Measurements from ENCODE around the gene C1R.
A peak's percentile ranks its signal among the peaks of the same experiment; 100 is the strongest.
"Not testable (repeated sequence)": the region's sequence is repeated elsewhere in the genome, so short reads cannot be mapped to it uniquely, and the experiment has no call there.

C1R gene

GRCh38 chr12:7118881-7119280 is 26.6 kb upstream of the C1R start:
- DNase-seq = no peak

GRCh38 chr12:7117670-7118069 is 25.4 kb upstream of the C1R start:
- no peak for DNase-seq

- DNase-seq = no peak
Observed at GRCh38 chr12:7116916-7117315, 24.7 kb upstream of the C1R start.

GRCh38 chr12:7116196-7116595 is 24.0 kb upstream of the C1R start:
- no peak for DNase-seq

- DNase-seq = no peak
Observed at GRCh38 chr12:7114851-7115250, 22.6 kb upstream of the C1R start.

- no peak for DNase-seq
Observed at GRCh38 chr12:7114008-7114407, 21.8 kb upstream of the C1R start.

GRCh38 chr12:7113389-7113871 is 21.2 kb upstream of the C1R start:
- no peak for DNase-seq

- no peak for DNase-seq
Observed at GRCh38 chr12:7112041-7112440, 19.8 kb upstream of the C1R start.

- DNase-seq = no peak
Observed at GRCh38 chr12:7110661-7111060, 18.4 kb upstream of the C1R start.

GRCh38 chr12:7109572-7109920 is 17.3 kb upstream of the C1R start:
- DNase-seq = no peak

GRCh38 chr12:7108796-7109571 is 16.7 kb upstream of the C1R start, which contains the start of gene C1RL:
Gene C1RL (minus strand): TSS chr12:7109214. CDS start chr12:7109180, 34 bp downstream.
- DNase-seq = peak; percentile 65

GRCh38 chr12:7108003-7108795 is 16.0 kb upstream of the C1R start:
- DNase-seq = peak; percentile 52

- no peak for DNase-seq
Observed at GRCh38 chr12:7107636-7108002, 15.4 kb upstream of the C1R start.

GRCh38 chr12:7107181-7107580 is 14.9 kb upstream of the C1R start:
- not testable (repeated sequence) for DNase-seq

GRCh38 chr12:7106082-7106481 is 13.8 kb upstream of the C1R start:
- no peak for DNase-seq

- DNase-seq = no peak
Observed at GRCh38 chr12:7103837-7104584, 11.8 kb upstream of the C1R start.

GRCh38 chr12:7102582-7102981 is 10.3 kb upstream of the C1R start:
- no peak for DNase-seq

GRCh38 chr12:7101694-7102131 is 9.5 kb upstream of the C1R start:
- DNase-seq = no peak

GRCh38 chr12:7101047-7101693 is 8.9 kb upstream of the C1R start:
- no peak for DNase-seq

GRCh38 chr12:7100239-7100638 is 8.0 kb upstream of the C1R start:
- no peak for DNase-seq

- no peak for DNase-seq
Observed at GRCh38 chr12:7099290-7099996, 7.2 kb upstream of the C1R start.

GRCh38 chr12:7096979-7097378 is 4.7 kb upstream of the C1R start:
- DNase-seq = no peak
